GM19099 (cell line): ENCODE results near the gene ZNF200.

Experiments used
- POLR2A ChIP-seq: IDR thresholded peaks from 3 replicates; pipeline ENCODE4 v1.6.1; 2011; ENCODE audit warnings: low read depth; ENCODE audit not compliant: insufficient read length; ENCODE audit errors: extremely low read depth

The ZNF200 gene

DNA sequence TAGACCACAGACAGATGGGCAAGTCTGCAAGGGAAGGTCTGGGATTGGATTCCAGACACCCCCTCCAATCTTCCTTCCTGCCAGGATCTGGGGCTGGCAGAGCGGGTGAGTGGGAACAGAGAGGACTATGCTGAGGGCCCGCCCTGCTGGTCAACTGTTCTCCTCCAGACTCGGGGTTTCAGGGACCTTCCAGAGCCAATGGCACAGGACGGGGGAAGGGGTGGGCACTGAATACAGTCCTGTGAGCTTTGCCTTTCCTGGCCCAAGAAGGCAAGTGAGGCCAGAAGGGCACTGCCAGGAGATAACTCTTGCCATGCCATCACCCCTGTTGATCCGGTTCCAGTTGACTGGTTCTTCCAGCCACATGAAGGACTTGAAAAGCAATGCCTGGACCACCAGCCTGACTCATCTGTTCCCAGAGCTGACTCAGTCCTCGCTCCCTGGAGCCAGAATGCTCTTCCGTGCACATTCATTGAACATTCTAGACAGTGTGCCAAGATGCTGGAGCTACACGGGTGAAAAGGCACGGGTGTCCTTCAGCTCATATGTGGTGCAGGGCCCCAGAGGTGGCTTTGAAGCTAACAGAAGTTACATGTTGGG lies 22.0 kb upstream of the ZNF200 start:
- no peak for TF ChIP-seq POLR2A

DNA sequence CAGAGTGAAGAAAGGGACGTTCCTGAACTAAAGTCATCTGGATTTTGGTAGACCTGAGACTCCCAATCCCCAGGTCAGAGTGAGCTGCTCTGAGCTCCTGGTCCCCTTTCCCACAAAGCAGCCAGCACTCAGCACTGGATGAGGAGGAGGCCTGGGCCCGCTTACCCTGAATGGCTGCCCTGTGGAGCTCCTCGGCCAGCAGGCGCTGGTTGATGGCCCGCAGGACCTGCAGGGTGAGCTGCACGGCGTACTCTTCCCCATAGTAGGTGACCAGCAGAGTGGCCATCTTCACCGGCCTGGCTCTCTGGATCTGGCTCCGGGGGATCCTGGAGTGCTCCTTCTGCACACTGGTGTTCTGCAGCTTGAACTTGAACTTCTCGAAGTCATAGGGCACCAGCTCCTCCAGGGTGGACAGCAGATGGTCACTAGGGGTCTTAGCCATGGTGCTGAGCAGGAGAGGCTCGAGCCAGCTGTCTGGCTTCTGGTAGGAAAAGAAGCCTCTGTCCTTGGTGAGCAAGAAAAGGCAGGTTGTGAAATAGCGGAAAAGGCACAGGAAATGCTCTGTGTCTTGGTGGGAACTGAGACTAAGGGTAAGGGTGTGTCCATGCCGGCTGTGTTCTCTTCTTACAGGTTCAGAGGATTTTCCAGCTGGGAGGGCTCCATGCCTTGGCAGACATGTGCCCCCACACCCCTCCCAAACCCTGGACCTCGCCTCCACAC lies 21.3 kb upstream of the ZNF200 start, which contains the start of gene MEFV:
MEFV (minus strand) TSS at position 488 of the 720 bp plus-strand sequence; CDS start at position 442, 46 bp downstream.
- TF ChIP-seq POLR2A: no peak

DNA sequence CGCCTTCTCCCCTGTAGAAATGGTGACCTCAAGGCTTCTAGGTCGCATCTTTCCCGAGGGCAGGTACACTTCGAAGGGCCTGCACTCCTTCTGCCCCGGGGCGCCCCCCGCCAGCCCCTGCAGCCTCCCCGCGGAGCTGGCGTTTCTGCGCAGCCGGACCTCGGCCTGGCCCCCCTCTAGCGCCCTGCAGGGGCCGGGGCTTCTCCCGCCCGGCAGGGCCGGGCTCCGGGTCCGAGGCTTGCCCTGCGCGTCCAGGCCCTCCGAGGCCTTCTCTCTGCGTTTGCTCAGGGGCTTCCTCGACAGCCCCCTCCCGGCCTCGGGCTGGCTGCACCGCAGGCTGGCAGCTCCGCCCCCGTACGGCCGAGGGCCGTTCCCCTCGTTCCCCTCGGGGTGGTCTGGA lies 19.4 kb upstream of the ZNF200 start:
- TF ChIP-seq POLR2A: no peak

DNA sequence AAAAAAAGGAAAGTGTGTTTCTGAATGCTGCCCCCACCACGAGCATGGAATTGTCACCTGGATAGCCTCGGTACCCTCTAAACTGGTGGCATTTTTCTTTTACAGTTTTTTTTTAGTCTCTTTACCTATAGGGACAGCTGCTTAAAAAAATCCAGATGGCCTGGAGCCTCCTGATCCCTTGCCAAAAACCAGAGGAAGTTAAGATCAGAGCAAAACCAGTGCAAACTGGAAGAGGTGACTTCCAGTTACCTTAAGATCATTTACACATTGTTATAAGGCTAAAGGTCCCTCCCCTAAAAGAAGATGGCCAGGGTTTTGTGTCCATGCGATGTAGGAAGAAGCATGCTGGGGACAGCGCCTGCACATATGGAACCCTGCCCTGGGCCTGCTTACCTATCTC lies 18.0 kb upstream of the ZNF200 start:
- no peak for TF ChIP-seq POLR2A

DNA sequence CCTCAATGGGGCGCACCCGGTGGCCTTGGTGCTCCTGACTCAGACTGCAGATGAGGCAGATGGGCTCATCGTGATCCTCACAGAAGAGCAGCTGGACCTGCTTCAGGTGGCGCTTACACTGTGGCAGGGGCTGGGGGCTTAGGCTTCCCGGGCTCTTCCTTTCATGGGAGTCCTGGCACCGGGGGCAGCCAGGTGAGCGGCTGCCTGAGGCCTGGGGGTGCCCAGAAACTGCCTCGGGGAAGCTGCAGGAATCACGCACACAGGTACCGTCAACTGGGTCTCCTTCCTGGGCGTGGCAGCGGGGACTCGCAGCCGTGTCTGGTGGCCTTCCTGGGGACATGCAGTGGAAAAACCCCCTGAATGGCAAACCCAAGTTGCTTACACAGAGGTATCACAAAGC lies 14.5 kb upstream of the ZNF200 start:
- TF ChIP-seq POLR2A: no peak

DNA sequence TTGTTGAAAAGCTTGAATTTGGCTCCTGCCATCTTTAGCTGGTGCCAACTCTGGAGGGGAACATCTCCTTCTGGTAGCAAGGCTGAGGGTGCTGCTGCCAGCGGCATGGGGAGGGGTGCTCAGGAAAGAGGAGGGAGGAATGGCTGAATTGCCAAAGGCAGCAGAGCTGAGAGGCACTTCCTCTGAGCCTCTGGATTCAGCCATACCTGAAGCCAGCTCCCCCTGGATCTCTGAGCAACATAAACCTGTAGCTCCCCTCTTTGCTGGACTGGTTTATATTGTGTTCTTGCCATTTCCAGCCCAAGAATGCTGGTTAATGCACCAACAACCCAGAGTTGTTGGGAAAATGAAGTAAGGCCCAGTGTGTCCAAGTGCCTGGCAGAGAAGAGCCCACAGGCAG lies 14.1 kb upstream of the ZNF200 start:
- no peak for TF ChIP-seq POLR2A

DNA sequence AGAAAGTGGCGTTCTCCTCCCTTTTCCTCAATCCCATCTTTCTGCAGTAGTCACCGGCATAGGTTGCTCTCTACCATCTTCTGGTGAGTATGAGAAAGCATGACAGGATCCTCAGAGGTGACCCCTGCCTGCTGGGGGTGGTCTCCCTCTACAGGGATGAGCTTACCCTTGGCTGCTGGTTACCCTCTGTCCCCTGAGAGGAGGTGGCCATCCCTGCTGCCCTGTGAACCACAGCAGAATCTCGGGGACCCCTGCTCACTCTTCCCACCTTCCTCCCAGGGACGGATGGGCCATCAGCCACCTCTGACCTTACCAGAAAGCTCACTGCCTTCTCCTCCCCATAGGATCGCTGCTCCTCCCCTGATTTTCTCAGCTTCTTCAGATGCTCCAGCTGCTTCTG lies 13.6 kb upstream of the ZNF200 start:
- TF ChIP-seq POLR2A: no peak

DNA sequence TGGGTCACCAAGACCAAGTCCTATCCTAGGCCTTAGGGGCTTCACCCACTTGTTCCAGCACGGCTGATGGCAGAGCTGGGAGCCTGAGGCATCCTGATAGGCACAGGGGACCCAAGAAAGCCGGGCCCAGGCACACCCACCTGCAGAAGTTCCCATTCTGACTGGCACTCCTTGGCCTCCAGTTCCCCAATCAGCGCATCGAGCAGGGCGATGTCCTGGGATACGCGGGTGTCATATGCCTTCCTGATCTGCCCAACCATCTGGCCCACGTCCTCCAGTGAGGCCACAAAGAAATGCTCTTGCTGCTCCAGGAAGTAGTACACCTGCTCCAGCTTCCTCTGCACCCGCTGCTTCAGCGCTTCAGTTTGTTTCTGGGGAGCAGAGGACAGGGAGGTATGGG lies 11.9 kb upstream of the ZNF200 start:
- TF ChIP-seq POLR2A: no peak

DNA sequence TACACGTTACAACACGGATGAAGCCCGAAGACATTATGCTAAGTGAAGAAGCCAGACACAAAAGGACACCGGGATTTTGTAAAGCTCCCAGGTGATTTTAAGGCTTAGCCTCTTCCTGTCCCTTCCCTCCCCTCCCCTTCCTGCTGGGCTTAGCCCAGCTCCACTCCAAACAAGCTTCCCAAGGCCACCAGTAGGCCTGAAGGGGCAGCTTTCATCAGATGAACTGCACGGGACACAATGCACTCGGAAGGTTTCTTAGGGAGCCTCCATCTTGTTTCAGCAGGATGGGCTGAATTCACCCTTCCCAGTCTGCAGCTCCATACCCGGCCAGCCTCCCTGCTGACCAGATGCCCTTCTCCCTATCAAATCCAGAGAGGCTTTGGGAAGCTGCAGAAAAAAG lies 11.0 kb upstream of the ZNF200 start:
- no peak for TF ChIP-seq POLR2A

DNA sequence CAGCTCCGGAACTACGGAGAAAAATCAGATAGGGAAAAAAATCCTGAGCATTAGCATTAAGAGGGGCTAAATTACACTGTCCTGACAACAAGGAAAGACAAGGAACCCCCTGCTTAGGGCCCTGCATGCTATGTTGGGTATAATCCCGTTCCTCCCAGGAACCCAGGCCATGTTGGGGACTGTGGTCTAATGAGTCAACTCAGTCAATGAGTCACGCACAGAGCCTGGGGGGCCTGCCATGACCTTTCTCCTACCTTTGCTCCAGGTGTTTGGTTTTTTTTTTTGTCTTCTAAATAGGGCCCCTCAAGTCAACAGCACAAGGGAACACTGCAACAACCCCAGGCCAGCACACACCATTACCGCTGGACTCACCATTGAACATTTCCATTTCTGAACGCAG lies 8.9 kb upstream of the ZNF200 start:
- no peak for TF ChIP-seq POLR2A

DNA sequence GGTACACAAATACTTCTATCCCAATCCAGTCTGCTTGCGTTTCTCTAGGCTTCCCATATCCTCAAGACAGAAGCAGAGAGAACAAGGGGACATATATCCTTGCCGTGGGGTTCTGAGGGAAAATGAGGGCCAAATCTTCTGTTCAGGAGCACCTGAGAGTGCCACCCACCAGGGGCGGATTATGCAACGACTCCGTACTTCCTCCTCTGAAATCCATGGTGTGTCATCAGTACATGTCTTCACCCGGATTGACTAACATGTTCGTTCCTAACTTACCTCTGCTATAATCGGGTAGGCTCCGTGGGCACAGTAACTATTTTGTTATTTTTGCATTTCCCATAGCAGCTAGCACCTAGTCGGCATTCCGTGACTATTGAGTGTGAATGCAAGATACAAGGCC lies 7.8 kb upstream of the ZNF200 start:
- no peak for TF ChIP-seq POLR2A

DNA sequence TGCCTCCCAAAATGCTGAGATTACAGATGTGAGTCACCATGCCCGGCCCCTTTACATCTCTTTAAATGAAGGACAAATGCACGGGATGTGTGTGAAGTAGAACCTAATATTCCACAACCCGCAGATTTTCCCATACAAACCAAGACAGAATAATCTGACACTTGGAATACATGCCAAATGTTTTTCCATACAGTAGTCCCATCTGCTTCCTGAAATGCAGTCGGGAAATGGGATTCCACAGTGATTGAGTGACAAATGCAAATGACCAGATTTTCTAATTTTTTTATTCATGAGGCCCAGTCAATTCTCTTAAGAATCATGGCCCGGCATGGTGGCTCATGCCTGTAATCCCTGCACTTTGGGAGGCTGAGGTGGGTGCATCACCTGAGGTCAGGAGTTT lies 6.8 kb upstream of the ZNF200 start:
- no peak for TF ChIP-seq POLR2A

DNA sequence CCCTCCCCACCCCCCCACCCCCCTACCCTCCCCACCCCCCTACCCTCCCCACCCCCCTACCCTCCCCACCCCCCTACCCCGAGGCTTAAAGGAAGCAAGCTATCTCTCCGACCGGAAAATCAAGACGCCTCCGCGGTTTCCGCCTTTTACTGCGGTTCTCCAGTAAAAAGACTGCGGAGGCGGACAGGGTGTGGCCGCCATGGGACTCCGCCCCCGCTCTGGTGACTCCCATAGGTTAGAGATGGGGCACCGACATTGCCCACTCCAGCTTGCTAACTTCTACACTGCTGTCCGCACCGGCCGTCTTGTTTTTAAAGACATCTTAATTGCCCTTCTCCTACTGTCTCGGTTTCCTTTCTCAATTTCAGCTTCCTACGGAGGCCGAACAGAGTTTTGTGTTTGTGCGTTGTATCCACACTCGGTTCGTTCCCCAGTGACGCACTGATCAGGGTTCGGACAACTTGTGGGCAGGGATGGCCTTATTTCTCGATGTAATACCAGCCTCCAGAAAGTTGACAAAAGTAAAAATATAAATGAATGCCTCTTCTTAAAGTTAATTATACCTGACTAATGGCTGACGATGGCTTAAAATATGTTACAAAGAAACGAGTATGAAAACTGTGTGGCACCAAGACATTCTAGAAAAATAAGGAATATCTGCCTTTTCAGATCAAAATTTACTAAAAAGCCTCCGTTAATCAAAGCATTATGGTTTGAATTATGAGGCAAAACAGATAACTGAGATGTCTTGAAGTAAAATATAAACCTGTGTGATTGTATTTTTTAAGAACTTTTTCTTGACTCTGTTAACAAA lies 1.1 kb upstream of the ZNF200 start:
- TF ChIP-seq POLR2A: no peak

DNA sequence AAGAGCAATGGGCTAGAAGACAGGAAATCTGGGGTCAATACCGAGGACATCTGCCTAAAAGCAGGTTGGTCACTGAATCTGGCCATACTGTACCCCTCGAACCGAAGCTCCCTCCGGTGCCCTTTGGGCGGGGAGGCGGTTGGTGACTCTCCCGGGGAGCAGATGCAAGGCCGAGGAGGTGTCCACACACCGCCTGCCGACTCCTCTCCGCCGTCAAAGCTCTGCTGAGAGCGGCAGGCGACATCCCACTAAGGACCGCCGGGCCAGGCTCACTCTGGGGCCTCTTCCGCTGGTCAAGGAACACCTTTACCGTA lies 458 bp downstream of the ZNF200 start:
- no peak for TF ChIP-seq POLR2A

DNA sequence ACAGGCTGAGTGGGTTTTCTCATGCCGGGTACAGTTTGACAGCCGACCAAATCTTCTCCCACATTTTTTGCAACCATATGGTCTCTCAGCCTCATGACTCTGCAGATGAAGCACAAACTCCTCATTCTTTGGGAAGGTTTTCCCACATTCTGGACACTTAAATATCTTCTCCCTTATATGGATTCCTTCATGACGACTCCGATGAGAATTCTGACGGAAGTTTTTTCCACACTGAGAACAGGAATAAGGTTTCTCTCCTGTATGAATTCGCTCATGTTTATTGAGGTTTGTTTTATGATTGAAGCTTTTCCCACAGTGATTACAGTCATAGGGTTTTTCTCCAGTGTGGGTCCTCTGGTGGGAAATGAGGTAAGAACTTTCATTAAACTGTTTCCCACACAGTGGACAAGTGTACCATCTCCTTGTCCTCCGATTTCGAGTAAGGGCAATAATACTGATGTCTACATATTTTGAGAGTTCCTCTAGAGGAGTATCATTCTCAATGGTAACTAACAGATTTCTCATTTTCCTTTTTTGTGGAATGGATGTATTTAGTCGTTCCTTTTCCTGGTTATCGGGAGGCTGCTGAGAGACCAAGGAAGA lies 10.9 kb downstream of the ZNF200 start:
- no peak for TF ChIP-seq POLR2A

DNA sequence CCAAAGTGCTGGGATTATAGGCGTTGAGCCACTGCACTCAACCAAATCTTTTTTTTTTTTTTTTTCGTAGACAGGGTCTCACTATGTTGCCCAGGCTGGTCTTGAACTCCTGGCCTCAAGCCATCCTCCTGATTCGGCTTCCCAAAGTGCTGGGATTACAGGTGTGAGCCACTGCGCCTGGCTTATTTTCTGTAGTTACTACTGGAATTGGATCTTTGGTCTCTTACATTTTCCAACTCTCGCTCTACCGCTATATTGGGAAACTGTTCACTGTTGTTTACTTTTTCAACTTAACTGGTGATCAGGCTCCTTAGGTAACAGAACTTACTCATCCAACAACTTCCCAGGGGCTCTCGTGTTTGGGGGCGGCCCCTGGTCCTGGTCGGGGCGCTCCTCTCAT lies 14.1 kb downstream of the ZNF200 start:
- no peak for TF ChIP-seq POLR2A
